ENCODE measurements around the gene TCERG1L. TPM values are rescaled to one million over a fixed set of nuclear protein-coding genes. Genes with fewer than 3 reads are reported as not detected.

The TCERG1L gene
- total and polyA plus RNA-seq, 8 donors: 0.18 TPM; not detected in 7

GRCh38 chr10:131346456-131346855, 34.9 kb upstream of the TCERG1L start:
- no peak for TF ChIP-seq CTCF (IDR thresholded peaks at IDR 0.05)
- no peak for TF ChIP-seq POLR2A (IDR thresholded peaks at IDR 0.05)
- no peak for TF ChIP-seq POLR2AphosphoS5 (IDR thresholded peaks at IDR 0.05)
- TF ChIP-seq EP300 (IDR thresholded peaks at IDR 0.05): no peak
- 33 to 56% (median 47%) methylated on average over 4 to 5 of the region's 5 CpGs for WGBS, 5 donors
- H3K27me3 ChIP-seq: peaks cover 0 to 48% (median 0%) of the 10 kb centered on the region in 3 donors
- no peaks in the 10 kb centered on the region for H3K36me3 ChIP-seq
- H3K4me3 ChIP-seq: no peak overlapping the region
- no peak overlapping the region for H3K27ac ChIP-seq
- no peaks in the 10 kb centered on the region for H3K9me3 ChIP-seq
- DNase-seq: no peak
- intact Hi-C loops (cut with DNase I; ENCODE audit: low total_unique reads): no loop called here
- H3K4me1 ChIP-seq: no peaks in the 10 kb centered on the region

- H3K27ac ChIP-seq: no peak overlapping the region
- intact Hi-C loops (cut with DNase I; ENCODE audit: low total_unique reads): no loop called here
- H3K36me3 ChIP-seq: no peaks in the 10 kb centered on the region
- TF ChIP-seq CTCF (IDR thresholded peaks at IDR 0.05): no peak
- no peaks in the 10 kb centered on the region for H3K4me1 ChIP-seq
- peaks cover 0 to 41% (median 0%) of the 10 kb centered on the region in 3 donors for H3K27me3 ChIP-seq
- no peak overlapping the region for H3K4me3 ChIP-seq
- 79 to 90% (median 87%) methylated on average over 9 to 11 of the region's 11 CpGs for WGBS, 5 donors
- H3K9me3 ChIP-seq: no peaks in the 10 kb centered on the region
- no peak for DNase-seq
These were observed 34.2 kb upstream of the TCERG1L start for GRCh38 chr10:131345691-131346090.

- Histone ChIP-seq H3K4me1 (no peaks in the 10 kb centered on the region), H3K9me3 (peaks cover 0 to 4% (median 0%) of the 10 kb centered on the region in 4 donors), H3K27ac (no peak overlapping the region), H3K4me3 (no peak overlapping the region), H3K36me3 (no peaks in the 10 kb centered on the region), H3K27me3 (peaks cover 0 to 35% (median 0%) of the 10 kb centered on the region in 3 donors)
- intact Hi-C loops (cut with DNase I; ENCODE audit: low total_unique reads): no loop called here
- no peak for DNase-seq
- 77 to 88% (median 78%) methylated on average over 7 of the region's 7 CpGs for WGBS, 5 donors
- TF ChIP-seq POLR2A (IDR thresholded peaks at IDR 0.05) (no peak), CTCF (IDR thresholded peaks at IDR 0.05) (no peak), EP300 (IDR thresholded peaks at IDR 0.05) (no peak), POLR2AphosphoS5 (IDR thresholded peaks at IDR 0.05) (no peak)
These were observed 33.2 kb upstream of the TCERG1L start for GRCh38 chr10:131344747-131345146.

GRCh38 chr10:131337741-131338140, 26.2 kb upstream of the TCERG1L start:
- Histone ChIP-seq H3K9me3 (peaks cover 0 to 21% (median 7%) of the 10 kb centered on the region in 4 donors), H3K36me3 (no peaks in the 10 kb centered on the region), H3K4me1 (no peaks in the 10 kb centered on the region), H3K4me3 (no peak overlapping the region), H3K27ac (no peak overlapping the region), H3K27me3 (peaks cover 0 to 27% (median 0%) of the 10 kb centered on the region in 3 donors)
- no peak for DNase-seq
- no peak for TF ChIP-seq EP300 (IDR thresholded peaks at IDR 0.05)
- TF ChIP-seq POLR2A (IDR thresholded peaks at IDR 0.05): no peak
- no peak for TF ChIP-seq POLR2AphosphoS5 (IDR thresholded peaks at IDR 0.05)
- WGBS, 5 donors: 75 to 83% (median 76%) methylated on average over 5 of the region's 5 CpGs
- intact Hi-C loops (cut with DNase I; ENCODE audit: low total_unique reads): no loop called here

- H3K27ac ChIP-seq: no peak overlapping the region
- H3K27me3 ChIP-seq: peaks cover 0 to 21% (median 0%) of the 10 kb centered on the region in 3 donors
- H3K4me1 ChIP-seq: no peaks in the 10 kb centered on the region
- peaks cover 0 to 8% (median 0%) of the 10 kb centered on the region in 4 donors for H3K9me3 ChIP-seq
- intact Hi-C loops (cut with DNase I; ENCODE audit: low total_unique reads): no loop called here
- TF ChIP-seq EP300 (IDR thresholded peaks at IDR 0.05): no peak
- no peak for TF ChIP-seq CTCF (IDR thresholded peaks at IDR 0.05)
- TF ChIP-seq POLR2A (IDR thresholded peaks at IDR 0.05): no peak
- TF ChIP-seq POLR2AphosphoS5 (IDR thresholded peaks at IDR 0.05): no peak
- H3K4me3 ChIP-seq: no peak overlapping the region
- no peak for DNase-seq
- no peaks in the 10 kb centered on the region for H3K36me3 ChIP-seq
These were observed 21.3 kb upstream of the TCERG1L start for GRCh38 chr10:131332821-131333220.

Measured in stomach (tissue), 9 donors.